DOHH2 (cell line): Measurements from ENCODE around the gene HOXD9.

Experiments used
- EZH2phosphoT487 ChIP-seq: fragments of 200-600 bp; sonication (generic); IDR thresholded peaks from 2 replicates; pipeline ENCODE4 v1.6.1; 2017; ENCODE audit warnings: borderline replicate concordance, mild to moderate bottlenecking, antibody characterized with exemption, low read length, moderate library complexity, mixed read lengths
- TF ChIP-seq, protein P1 (sequence below): fragments of 200-600 bp; sonication (generic); IDR thresholded peaks from one replicate; pipeline ENCODE4 v1.5.1; 2014; ENCODE audit warnings: antibody characterized with exemption, mild to moderate bottlenecking, low read depth, low read length; ENCODE audit not compliant: poor library complexity, severe bottlenecking

DNA sequence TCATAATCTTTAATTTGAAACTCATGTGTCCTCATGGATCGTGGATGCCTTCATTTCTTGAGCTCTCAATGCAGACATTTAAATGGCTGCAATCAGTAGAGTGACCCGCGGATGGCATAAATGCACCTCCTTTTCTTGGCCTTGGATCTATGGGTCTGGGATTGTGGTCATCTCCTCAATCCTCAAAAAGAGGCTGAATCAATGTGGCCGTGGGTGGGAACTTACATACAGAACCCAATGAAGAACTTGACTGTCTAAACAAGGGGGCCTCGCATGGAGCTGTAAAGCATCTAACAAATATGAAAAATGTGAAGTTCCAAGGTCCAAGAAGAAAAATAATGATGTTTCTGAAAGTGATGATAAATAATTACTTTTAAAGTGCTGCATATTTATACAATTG is 27.1 kb upstream of the HOXD9 start:
- TF ChIP-seq, protein P1, sequence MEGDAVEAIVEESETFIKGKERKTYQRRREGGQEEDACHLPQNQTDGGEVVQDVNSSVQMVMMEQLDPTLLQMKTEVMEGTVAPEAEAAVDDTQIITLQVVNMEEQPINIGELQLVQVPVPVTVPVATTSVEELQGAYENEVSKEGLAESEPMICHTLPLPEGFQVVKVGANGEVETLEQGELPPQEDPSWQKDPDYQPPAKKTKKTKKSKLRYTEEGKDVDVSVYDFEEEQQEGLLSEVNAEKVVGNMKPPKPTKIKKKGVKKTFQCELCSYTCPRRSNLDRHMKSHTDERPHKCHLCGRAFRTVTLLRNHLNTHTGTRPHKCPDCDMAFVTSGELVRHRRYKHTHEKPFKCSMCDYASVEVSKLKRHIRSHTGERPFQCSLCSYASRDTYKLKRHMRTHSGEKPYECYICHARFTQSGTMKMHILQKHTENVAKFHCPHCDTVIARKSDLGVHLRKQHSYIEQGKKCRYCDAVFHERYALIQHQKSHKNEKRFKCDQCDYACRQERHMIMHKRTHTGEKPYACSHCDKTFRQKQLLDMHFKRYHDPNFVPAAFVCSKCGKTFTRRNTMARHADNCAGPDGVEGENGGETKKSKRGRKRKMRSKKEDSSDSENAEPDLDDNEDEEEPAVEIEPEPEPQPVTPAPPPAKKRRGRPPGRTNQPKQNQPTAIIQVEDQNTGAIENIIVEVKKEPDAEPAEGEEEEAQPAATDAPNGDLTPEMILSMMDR: no peak
- TF ChIP-seq EZH2phosphoT487: no peak
